Measurements from ENCODE around the gene URB2.

URB2 gene

GRCh38 chr1:229661897-229662296 lies 35.9 kb downstream of the URB2 start:
- H3K9ac ChIP-seq, result peak overlapping the region in 1 of 11 experiments; percentile 12; a peak in 1 of 22 replicates
- H3K9me3 ChIP-seq (replicated peaks in 1 of 11), result no peaks in the 10 kb centered on the region
- no peaks in the 10 kb centered on the region for H3K27me3 ChIP-seq
- peaks cover 18 to 63% (median 61%) of the 10 kb centered on the region in 10 experiments for H3K4me1 ChIP-seq
- H4K20me1 ChIP-seq, result peaks cover 0 to 67% (median 14%) of the 10 kb centered on the region in 11 experiments; a peak in 9 of 22 replicates
- peak overlapping the region in 7 of 11 experiments; percentile 7 to 87 (median 17); a peak in 9 of 22 replicates for H3K4me2 ChIP-seq
- no peak overlapping the region for H3K4me3 ChIP-seq
- 0 out of 22 replicates have a peak overlapping the region, but pooled peaks of 2 of the 11 experiments have one; percentile 8 to 17 for H3K27ac ChIP-seq
- H3K36me3 ChIP-seq, result peaks cover 28 to 64% (median 58%) of the 10 kb centered on the region in 11 experiments; a peak in 21 of 22 replicates
- no peak for TF ChIP-seq Cebpa-rat (IDR thresholded peaks at IDR 0.05)

GRCh38 chr1:229664133-229664689 lies 38.2 kb downstream of the URB2 start:
- Histone ChIP-seq H3K4me2 (peak overlapping the region; percentile 60 to 87 (median 81)), H3K9ac (peak overlapping the region in 1 of 11 experiments; percentile 20; a peak in 2 of 22 replicates), H3K4me1 (peaks cover 18 to 72% (median 68%) of the 10 kb centered on the region in 10 experiments), H3K27me3 (no peaks in the 10 kb centered on the region), H3K27ac (peak overlapping the region in 4 of 11 experiments; percentile 30 to 52 (median 44); a peak in 4 of 22 replicates), H3K4me3 (no peak overlapping the region), H3K36me3 (peaks cover 14 to 55% (median 41%) of the 10 kb centered on the region in 11 experiments; a peak in 21 of 22 replicates), H4K20me1 (peaks cover 0 to 46% (median 7%) of the 10 kb centered on the region in 11 experiments; a peak in 8 of 22 replicates), H3K9me3 (replicated peaks in 1 of 11) (peaks cover 0 to 17% (median 5%) of the 10 kb centered on the region in 11 experiments; a peak in 8 of 22 replicates)
- TF ChIP-seq Cebpa-rat (IDR thresholded peaks at IDR 0.05), result no peak

GRCh38 chr1:229665912-229666558 lies 40.0 kb downstream of the URB2 start:
- H3K4me1 ChIP-seq, result peaks cover 18 to 68% (median 65%) of the 10 kb centered on the region in 10 experiments
- no peak for TF ChIP-seq Cebpa-rat (IDR thresholded peaks at IDR 0.05)
- no peak overlapping the region for H3K9ac ChIP-seq
- H4K20me1 ChIP-seq, result peaks cover 0 to 33% (median 4%) of the 10 kb centered on the region in 11 experiments; a peak in 7 of 22 replicates
- no peak overlapping the region for H3K27ac ChIP-seq
- H3K27me3 ChIP-seq, result no peaks in the 10 kb centered on the region
- H3K9me3 ChIP-seq (replicated peaks in 1 of 11), result peaks cover 0 to 17% (median 5%) of the 10 kb centered on the region in 11 experiments; a peak in 8 of 22 replicates
- H3K4me2 ChIP-seq, result peak overlapping the region in 8 of 11 experiments; percentile 29 to 87 (median 57); a peak in 16 of 22 replicates
- peaks cover under 1 to 42% (median 26%) of the 10 kb centered on the region in 11 experiments; a peak in 16 of 22 replicates for H3K36me3 ChIP-seq
- H3K4me3 ChIP-seq, result no peak overlapping the region

GRCh38 chr1:229666585-229666984 lies 40.5 kb downstream of the URB2 start:
- peaks cover 0 to 28% (median 4%) of the 10 kb centered on the region in 11 experiments; a peak in 7 of 22 replicates for H4K20me1 ChIP-seq
- TF ChIP-seq Cebpa-rat (IDR thresholded peaks at IDR 0.05), result no peak
- no peak overlapping the region for H3K4me3 ChIP-seq
- peaks cover 18 to 62% (median 59%) of the 10 kb centered on the region in 10 experiments for H3K4me1 ChIP-seq
- H3K9ac ChIP-seq, result no peak overlapping the region
- H3K27ac ChIP-seq, result no peak overlapping the region
- peaks cover 0 to 17% (median 5%) of the 10 kb centered on the region in 11 experiments; a peak in 8 of 22 replicates for H3K9me3 ChIP-seq (replicated peaks in 1 of 11)
- no peaks in the 10 kb centered on the region for H3K27me3 ChIP-seq
- peaks cover 0 to 36% (median 22%) of the 10 kb centered on the region in 11 experiments; a peak in 16 of 22 replicates for H3K36me3 ChIP-seq
- H3K4me2 ChIP-seq, result peak overlapping the region in 8 of 11 experiments; percentile 29 to 87 (median 57); a peak in 16 of 22 replicates

- H3K36me3 ChIP-seq, result peaks cover 0 to 25% (median 5%) of the 10 kb centered on the region in 11 experiments; a peak in 8 of 22 replicates
- H3K27ac ChIP-seq, result no peak overlapping the region
- no peak overlapping the region for H3K9ac ChIP-seq
- H3K4me2 ChIP-seq, result no peak overlapping the region
- H3K9me3 ChIP-seq (replicated peaks in 1 of 11), result peaks cover 0 to 17% (median 5%) of the 10 kb centered on the region in 11 experiments; a peak in 8 of 22 replicates
- no peak overlapping the region for H3K4me3 ChIP-seq
- peaks cover 0 to 14% (median 0%) of the 10 kb centered on the region in 11 experiments; a peak in 4 of 22 replicates for H4K20me1 ChIP-seq
- TF ChIP-seq Cebpa-rat (IDR thresholded peaks at IDR 0.05), result no peak
- H3K4me1 ChIP-seq, result peaks cover 2 to 43% (median 39%) of the 10 kb centered on the region in 10 experiments; a peak in 19 of 20 replicates
- no peaks in the 10 kb centered on the region for H3K27me3 ChIP-seq
Observed at GRCh38 chr1:229669333-229669732, 43.3 kb downstream of the URB2 start.

- peaks cover 0 to 17% (median 5%) of the 10 kb centered on the region in 11 experiments; a peak in 9 of 22 replicates for H3K9me3 ChIP-seq (replicated peaks in 1 of 11)
- no peak overlapping the region for H3K4me2 ChIP-seq
- H3K27me3 ChIP-seq, result no peaks in the 10 kb centered on the region
- peaks cover 0 to 25% (median 5%) of the 10 kb centered on the region in 11 experiments; a peak in 8 of 22 replicates for H3K36me3 ChIP-seq
- TF ChIP-seq Cebpa-rat (IDR thresholded peaks at IDR 0.05), result no peak
- H4K20me1 ChIP-seq, result peaks cover 0 to 6% (median 0%) of the 10 kb centered on the region in 11 experiments; a peak in 3 of 22 replicates
- H3K4me1 ChIP-seq, result peaks cover 0 to 26% (median 20%) of the 10 kb centered on the region in 10 experiments; a peak in 13 of 20 replicates
- no peak overlapping the region for H3K4me3 ChIP-seq
- H3K27ac ChIP-seq, result no peak overlapping the region
- H3K9ac ChIP-seq, result no peak overlapping the region
Observed at GRCh38 chr1:229671310-229671709, 45.3 kb downstream of the URB2 start.

GRCh38 chr1:229672246-229672645 lies 46.2 kb downstream of the URB2 start:
- H3K4me2 ChIP-seq, result no peak overlapping the region
- no peak overlapping the region for H3K9ac ChIP-seq
- peaks cover 0 to 17% (median 11%) of the 10 kb centered on the region in 10 experiments; a peak in 13 of 20 replicates for H3K4me1 ChIP-seq
- H3K36me3 ChIP-seq, result peaks cover 0 to 23% (median 5%) of the 10 kb centered on the region in 11 experiments; a peak in 8 of 22 replicates
- no peak for TF ChIP-seq Cebpa-rat (IDR thresholded peaks at IDR 0.05)
- H4K20me1 ChIP-seq, result no peaks in the 10 kb centered on the region
- H3K27me3 ChIP-seq, result no peaks in the 10 kb centered on the region
- peaks cover 0 to 17% (median 5%) of the 10 kb centered on the region in 11 experiments; a peak in 9 of 22 replicates for H3K9me3 ChIP-seq (replicated peaks in 1 of 11)
- no peak overlapping the region for H3K27ac ChIP-seq
- no peak overlapping the region for H3K4me3 ChIP-seq

- Histone ChIP-seq H4K20me1 (no peaks in the 10 kb centered on the region), H3K4me3 (no peak overlapping the region), H3K4me1 (peaks cover 0 to 11% (median 8%) of the 10 kb centered on the region in 10 experiments; a peak in 12 of 20 replicates), H3K9ac (no peak overlapping the region), H3K27me3 (no peaks in the 10 kb centered on the region), H3K4me2 (peak overlapping the region in 8 of 11 experiments; percentile 5 to 44 (median 30); a peak in 11 of 22 replicates), H3K9me3 (replicated peaks in 1 of 11) (peaks cover 0 to 5% (median 0%) of the 10 kb centered on the region in 11 experiments; a peak in 2 of 22 replicates), H3K36me3 (peaks cover 0 to 6% (median 0%) of the 10 kb centered on the region in 11 experiments; a peak in 1 of 22 replicates), H3K27ac (no peak overlapping the region)
- TF ChIP-seq Cebpa-rat (IDR thresholded peaks at IDR 0.05), result no peak
Observed at GRCh38 chr1:229674042-229674441, 48.0 kb downstream of the URB2 start.

All from BLaER1 treated with 17β-estradiol and CSF1 and Interleukin-3, amounts not matched to agents 10 nM and 100 nM (cell line).